HepG2 (cell line): ENCODE data around the gene HJURP. TPM values are rescaled to one million over a fixed set of nuclear protein-coding genes. Genes with fewer than 3 reads are reported as not detected.

Experiments used
- ATAC-seq: fragments of 200-7000 bp; cut with Tn5 transposase; 3 replicates; pipeline ENCODE4 v1.9.1; 2020; ENCODE audit warnings: mild to moderate bottlenecking, moderate library complexity
- BruUV-seq: library from RNA; stranded (reverse); fragments of 400-500 nt; replicated peaks from 2 replicates; lab custom pipeline; 2021; lab: Mats Ljungman, UMichigan
- CTCF ChIA-PET: fragments of 300-600 bp; formaldehyde crosslinking; extraction: SDS; loops from one replicate; lab custom pipeline; 2021; ENCODE audit warnings: low total read pairs, inconsistent platforms, low intra/inter-chr PET ratio; lab: Yijun Ruan, JAX
- POLR2A ChIA-PET: fragments of 350-600 bp; sonication (Branson Sonifier 250); formaldehyde crosslinking; loops from one replicate; lab custom pipeline; 2020; ENCODE audit warnings: antibody characterized with exemption, inconsistent platforms; lab: Yijun Ruan, JAX
- DNase-seq: peaks from one replicate; pipeline ENCODE4 v3.0.0-alpha.2; 2015; ENCODE audit warnings: low spot score
- FAIRE-seq: peaks from 3 replicates; lab custom pipeline; 2011; peaks lifted over from hg19 to GRCh38; lab: Jason Lieb, UNC
- H2AFZ ChIP-seq: one replicate; pipeline ENCODE4 v1.6.1; 2011; ENCODE audit warnings: low read length, inconsistent platforms
- H3K27ac ChIP-seq: fragments of 300-600 bp; 3 replicates; pipeline ENCODE4 v1.8.0; 2011; ENCODE audit warnings: mixed run types, mild to moderate bottlenecking, mixed read lengths, low read length, inconsistent platforms; ENCODE audit not compliant: insufficient read depth; ENCODE audit errors: extremely low read length
- H3K27me3 ChIP-seq, 2 experiments: fragments of 200-600 bp in 1 of 2; 2 replicates in 1 of 2; 3 replicates in 1 of 2; pipeline versions ENCODE4 v1.6.0 to v1.8.0; 2011; ENCODE audit warnings: low read length in 2 of 2, mild to moderate bottlenecking in 2 of 2, moderate library complexity in 2 of 2, inconsistent platforms in 1 of 2; ENCODE audit not compliant: insufficient read depth in 2 of 2, control insufficient read depth in 1 of 2
- H3K36me3 ChIP-seq, 2 experiments: fragments of 200-600 bp in 1 of 2; replicated peaks in 1 of 2; 2 replicates in 1 of 2; 3 replicates in 1 of 2; pipeline versions ENCODE4 v1.5.1 to v1.8.0; 2011; ENCODE audit warnings: low read length in 2 of 2, inconsistent platforms in 1 of 2; ENCODE audit not compliant: insufficient read depth in 2 of 2, control insufficient read depth in 1 of 2
- H3K4me1 ChIP-seq: 2 replicates; pipeline ENCODE4 v1.5.1; 2012; ENCODE audit warnings: low read length, inconsistent platforms; ENCODE audit not compliant: insufficient read depth
- H3K4me2 ChIP-seq: 2 replicates; pipeline ENCODE4 v1.6.0; 2011; ENCODE audit warnings: low read depth, low read length, inconsistent platforms
- H3K4me3 ChIP-seq, 3 experiments: fragments of 200-600 bp in 1 of 3; sonication (generic), shearing (Covaris generic) in 1 of 3; replicated peaks in 1 of 3; 2 replicates each; pipeline ENCODE4 v1.5.1; 2011 to 2016; ENCODE audit warnings: low read length in 3 of 3, inconsistent platforms in 2 of 3, low read depth in 2 of 3, mild to moderate bottlenecking in 2 of 3, control low read depth in 1 of 3, mixed read lengths in 1 of 3; ENCODE audit not compliant: insufficient read depth in 1 of 3
- H3K79me2 ChIP-seq: one replicate; pipeline ENCODE4 v1.6.1; 2011; ENCODE audit warnings: low read length, inconsistent platforms; ENCODE audit not compliant: insufficient read depth
- H3K9ac ChIP-seq: 2 replicates; pipeline ENCODE4 v1.6.0; 2011; ENCODE audit warnings: mild to moderate bottlenecking, low read depth, low read length, inconsistent platforms; ENCODE audit not compliant: insufficient read depth
- H3K9me3 ChIP-seq: 2 replicates; pipeline ENCODE4 v1.5.1; 2012; ENCODE audit warnings: mild to moderate bottlenecking, low read length
- H4K20me1 ChIP-seq: 2 replicates; pipeline ENCODE4 v1.6.0; 2011; ENCODE audit warnings: inconsistent platforms, mild to moderate bottlenecking, low read length, moderate library complexity; ENCODE audit not compliant: insufficient read depth
- NFE2 ChIP-seq: sonication (generic); formaldehyde crosslinking; IDR thresholded peaks from 2 replicates; pipeline ENCODE4 v1.4.0; 2020; ENCODE audit warnings: missing genetic modification reagents
- RBFOX2 ChIP-seq: fragments of 200-400 bp; formaldehyde crosslinking; IDR thresholded peaks from 2 replicates; pipeline ENCODE4 v1.6.1; 2017; ENCODE audit warnings: low read depth, mild to moderate bottlenecking, low read length
- RELA ChIP-seq: sonication (generic); formaldehyde crosslinking; IDR thresholded peaks from 2 replicates; pipeline ENCODE4 v1.4.0; 2020; ENCODE audit warnings: missing genetic modification reagents
- SMARCE1 ChIP-seq: fragments of 450-650 bp; IDR thresholded peaks from 2 replicates; pipeline ENCODE4 v1.6.1; 2017; ENCODE audit warnings: borderline replicate concordance
- SRY ChIP-seq: sonication (generic); formaldehyde crosslinking; IDR thresholded peaks from 2 replicates; pipeline ENCODE4 v1.8.0; 2022; ENCODE audit warnings: mild to moderate bottlenecking, missing genetic modification reagents
- TRIM22 ChIP-seq: fragments of 450-650 bp; IDR thresholded peaks from 2 replicates; pipeline ENCODE4 v1.6.1; 2017
- TSC22D2 ChIP-seq: sonication (generic); formaldehyde crosslinking; IDR thresholded peaks from 2 replicates; pipeline ENCODE4 v1.5.1; 2020; ENCODE audit warnings: missing genetic modification reagents, mild to moderate bottlenecking, borderline replicate concordance
- ZEB1 ChIP-seq: IDR thresholded peaks from 2 replicates; pipeline ENCODE4 v1.6.1; 2012; ENCODE audit warnings: mild to moderate bottlenecking, low read depth, inconsistent platforms; ENCODE audit not compliant: insufficient replicate concordance
- WGBS: methylation state at CpG from one replicate; pipeline ENCODE4 v1.1.6; 2017; ENCODE audit warnings: low lambda C conversion rate; 5-methylcytosine and 5-hydroxymethylcytosine counted together
- in situ Hi-C: cut with HindIII; loops from 2 replicates; pipeline ENCODE4 v1.10.0; 2017; ENCODE audit warnings: low pct_unique_long_range_greater_than_20kb; ENCODE audit not compliant: extremely low pct_ligation_motif_present
- intact Hi-C: fragments of 100-400 bp; cut with micrococcal nuclease; formaldehyde crosslinking; loops from one replicate; pipeline ENCODE4 v1.10.0; 2022; ENCODE audit not compliant: unreplicated experiment
- polyA plus RNA-seq, 8 experiments: library from polyadenylated mRNA; depleted of rRNA in 3 of 8; stranded (reverse) in 7 of 8; unstranded in 1 of 8; fragments of >200 nt; fragmentation: Illumina TruSeq in 4 of 8; extraction: Trizol in 4 of 8; gene quantifications; 2 replicates each; pipeline versions ENCODE4 v1.2.1 to v1.2.3, GENCODE V29; 2011 to 2016; ENCODE audit warnings: low read depth in 4 of 8, missing spikeins in 1 of 8, mixed read lengths in 1 of 8; ENCODE audit not compliant: insufficient read depth in 1 of 8
- total RNA-seq, 5 experiments: library from RNA; depleted of rRNA; stranded (reverse); fragments of >200 nt; fragmentation: Illumina TruSeq; extraction: Trizol; gene quantifications; 2 replicates each; pipeline ENCODE4 v1.2.3, GENCODE V29; 2016; ENCODE audit warnings: low read depth in 1 of 5

Gene HJURP
- total and polyA plus RNA-seq, 2 of the 13 experiments (the other 11 are each of a cell fraction or from before 2014, with no cell fraction given): 36.3 to 43.9 TPM

- BruUV-seq: no TSS peak
- TF ChIP-seq NFE2 (no peak), SMARCE1 (no peak), RELA (no peak), RBFOX2 (no peak), TSC22D2 (CRISPR knock-in tag) (no peak), TRIM22 (no peak), ZEB1 (no peak), SRY (CRISPR knock-in tag) (no peak)
- Histone ChIP-seq H4K20me1 (no peaks in the 10 kb centered on the region), H3K9ac (no peak overlapping the region), H3K4me3 (no peak overlapping the region), H3K9me3 (no peaks in the 10 kb centered on the region), H3K27me3 (peaks cover 7 to 43% of the 10 kb centered on the region in 2 experiments; a peak in 3 of 5 replicates), H3K4me1 (peaks cover 14% of the 10 kb centered on the region; the same call in 1 of the 2 replicates), H3K36me3 (no peaks in the 10 kb centered on the region), H3K79me2 (no peaks in the 10 kb centered on the region), H3K4me2 (no peak overlapping the region), H3K27ac (no peak overlapping the region), H2AFZ (no peak overlapping the region)
- 52% methylated on average over 9 of the region's 9 CpGs for WGBS
- intact Hi-C loops: no loop called here
- POLR2A ChIA-PET: no interaction called here
- FAIRE-seq (no peak), ATAC-seq (no peak), DNase-seq (no peak)
- in situ Hi-C loops: no loop called here
- CTCF ChIA-PET: no interaction called here
Measured at GRCh38 chr2:233791883-233792329, 62.4 kb downstream of the HJURP start.
